GM12878 (cell line): ENCODE results near the gene NFKBIA. TPM values are rescaled to one million over a fixed set of nuclear protein-coding genes. Genes with fewer than 3 reads are reported as not detected.

Experiments
- ATAC-seq: fragments of 200-7000 bp; cut with Tn5 transposase; 3 replicates; pipeline ENCODE4 v1.9.1; 2020; ENCODE audit warnings: mild to moderate bottlenecking, moderate library complexity
- BruUV-seq: library from RNA; stranded (reverse); fragments of 400-500 nt; replicated peaks from 2 replicates; lab custom pipeline; 2021; lab: Mats Ljungman, UMichigan
- CTCF ChIA-PET: fragments of 300-600 bp; sonication (Branson Sonifier 250); formaldehyde crosslinking; extraction: SDS; loops from one replicate; lab custom pipeline; 2021; ENCODE audit warnings: inconsistent platforms; lab: Yijun Ruan, JAX
- POLR2A ChIA-PET: fragments of 350-600 bp; formaldehyde crosslinking; extraction: SDS; loops from one replicate; lab custom pipeline; 2021; ENCODE audit warnings: inconsistent platforms; lab: Charles Lee
- RAD21 ChIA-PET: fragments of 300-600 bp; sonication (Branson Sonifier 250); formaldehyde crosslinking; loops from one replicate; lab custom pipeline; 2023; ENCODE audit warnings: antibody characterized with exemption; ENCODE audit not compliant: unreplicated experiment; lab: Charles Lee
- SMC1A ChIA-PET: fragments of 300-600 bp; sonication (Branson Sonifier 250); formaldehyde crosslinking; loops from one replicate; lab custom pipeline; 2023; ENCODE audit not compliant: unreplicated experiment, uncharacterized antibody; lab: Charles Lee
- DNase-seq: peaks from one replicate; pipeline ENCODE4 v3.0.0-alpha.2; 2011; ENCODE audit warnings: low read depth, low spot score
- FAIRE-seq: peaks from 3 replicates; lab custom pipeline; 2011; peaks lifted over from hg19 to GRCh38; lab: Jason Lieb, UNC
- H2AFZ ChIP-seq: 2 replicates; pipeline ENCODE4 v1.6.0; 2011; ENCODE audit warnings: low read depth, low read length, control low read depth; ENCODE audit not compliant: control insufficient read depth
- H3K27ac ChIP-seq: 2 replicates; pipeline ENCODE4 v1.5.1; 2011; ENCODE audit warnings: control low read depth; ENCODE audit not compliant: control insufficient read depth, insufficient read depth
- H3K27me3 ChIP-seq, 2 experiments: replicated peaks in 1 of 2; 2 replicates each; pipeline versions ENCODE4 v1.6.0 to v1.6.1; 2011; ENCODE audit warnings: low read length in 1 of 2; ENCODE audit not compliant: control insufficient read depth in 2 of 2, insufficient read depth in 2 of 2
- H3K36me3 ChIP-seq, 2 experiments: 2 replicates each; pipeline ENCODE4 v1.5.1; 2011; ENCODE audit warnings: low read length in 1 of 2; ENCODE audit not compliant: control insufficient read depth in 2 of 2, insufficient read depth in 2 of 2
- H3K4me1 ChIP-seq: 2 replicates; pipeline ENCODE4 v1.6.1; 2011; ENCODE audit warnings: mild to moderate bottlenecking, low read length, moderate library complexity, mixed read lengths; ENCODE audit not compliant: control insufficient read depth, insufficient read depth
- H3K4me2 ChIP-seq: 2 replicates; pipeline ENCODE4 v1.6.0; 2011; ENCODE audit warnings: control low read depth; ENCODE audit not compliant: control insufficient read depth, insufficient read depth
- H3K4me3 ChIP-seq: fragments of 200-600 bp; sonication (generic); 2 replicates; pipeline ENCODE4 v1.5.1; 2016
- H3K79me2 ChIP-seq: 2 replicates; pipeline ENCODE4 v1.6.0; 2011; ENCODE audit warnings: low read length; ENCODE audit not compliant: control insufficient read depth, insufficient read depth
- H3K9ac ChIP-seq: 2 replicates; pipeline ENCODE4 v1.8.0; 2011; ENCODE audit warnings: low read length, control low read depth, mixed read lengths; ENCODE audit not compliant: control insufficient read depth, insufficient read depth
- H3K9me3 ChIP-seq: replicated peaks from 3 replicates; pipeline ENCODE4 v1.5.1; 2011; ENCODE audit warnings: mild to moderate bottlenecking, low read length; ENCODE audit not compliant: control insufficient read depth, insufficient read depth
- H4K20me1 ChIP-seq: 2 replicates; pipeline ENCODE4 v1.6.0; 2011; ENCODE audit not compliant: control insufficient read depth, insufficient read depth
- CUX1 ChIP-seq: IDR thresholded peaks from 2 replicates; pipeline ENCODE4 v1.6.1; 2012; ENCODE audit warnings: improper control_type of control experiment, low read depth, low read length; ENCODE audit not compliant: insufficient replicate concordance
- HSF1 ChIP-seq: fragments of 150-350 bp; IDR thresholded peaks from 2 replicates; pipeline ENCODE4 v1.6.1; 2014; ENCODE audit warnings: mild to moderate bottlenecking, low read depth, low read length
- IRF4 ChIP-seq: IDR thresholded peaks from 2 replicates; pipeline ENCODE4 v1.6.1; 2011; ENCODE audit warnings: low read depth, low read length
- MYC ChIP-seq: IDR thresholded peaks from 2 replicates; pipeline ENCODE4 v1.6.1; 2011; ENCODE audit warnings: mild to moderate bottlenecking, low read length, moderate library complexity, inconsistent platforms; ENCODE audit not compliant: insufficient read depth, insufficient replicate concordance, insufficient read length, severe bottlenecking
- PAX8 ChIP-seq: fragments of 450-650 bp; IDR thresholded peaks from 2 replicates; pipeline ENCODE4 v1.6.1; 2017; ENCODE audit warnings: mild to moderate bottlenecking, moderate library complexity
- POLR2AphosphoS2 ChIP-seq: IDR thresholded peaks from 2 replicates; pipeline ENCODE4 v1.6.1; 2011; ENCODE audit warnings: low read depth, mild to moderate bottlenecking, low read length, improper control_type of control experiment, moderate library complexity
- SREBF2 ChIP-seq: IDR thresholded peaks from 2 replicates; pipeline ENCODE4 v1.6.1; 2012; ENCODE audit warnings: mild to moderate bottlenecking, low read length
- WGBS: methylation state at CpG from one replicate; pipeline ENCODE4 v1.1.6; 2016; ENCODE audit warnings: low lambda C conversion rate; ENCODE audit not compliant: insufficient replicate concordance, insufficient coverage; ENCODE audit errors: missing lambda C conversion rate; 5-methylcytosine and 5-hydroxymethylcytosine counted together
- in situ Hi-C: fragments of 300-500 bp; cut with MboI; formaldehyde crosslinking; loops from 9 replicates; pipeline ENCODE4 v1.14.3; 2018; ENCODE audit warnings: mixed read lengths
- intact Hi-C: fragments of 100-400 bp; cut with micrococcal nuclease; formaldehyde crosslinking; loops from one replicate; pipeline ENCODE4 v1.14.2; 2022; ENCODE audit not compliant: unreplicated experiment
- polyA plus RNA-seq, 11 experiments: library from polyadenylated mRNA; depleted of rRNA in 4 of 11; unstranded in 6 of 11; stranded (reverse) in 5 of 11; fragments of >200 nt; fragmentation: Nextera tagmentation in 4 of 11; fragmentation: Illumina TruSeq in 1 of 11; extraction: Ambion mirVana in 4 of 11; extraction: Trizol in 1 of 11; gene quantifications; 1 replicate in 1 of 11; 2 replicates in 10 of 11; pipeline versions ENCODE4 v1.2.1 to v1.2.3, GENCODE V29; 2011 to 2016; ENCODE audit warnings: inconsistent platforms in 2 of 11, missing spikeins in 2 of 11, low read depth in 1 of 11
- total RNA-seq, 4 experiments: library from RNA; depleted of rRNA in 3 of 4; stranded (reverse); fragments of >200 nt in 3 of 4; fragmentation: Illumina TruSeq in 1 of 4; extraction: Trizol in 1 of 4; gene quantifications; 2 replicates each; pipeline versions ENCODE4 v1.2.1 to v1.2.3, GENCODE V29; 2013 to 2021

The NFKBIA gene
- total and polyA plus RNA-seq, 10 of the 15 experiments (the other 5 are each of a cell fraction or from before 2014, with no cell fraction given), result 123 to 419 (median 267) TPM

DNA sequence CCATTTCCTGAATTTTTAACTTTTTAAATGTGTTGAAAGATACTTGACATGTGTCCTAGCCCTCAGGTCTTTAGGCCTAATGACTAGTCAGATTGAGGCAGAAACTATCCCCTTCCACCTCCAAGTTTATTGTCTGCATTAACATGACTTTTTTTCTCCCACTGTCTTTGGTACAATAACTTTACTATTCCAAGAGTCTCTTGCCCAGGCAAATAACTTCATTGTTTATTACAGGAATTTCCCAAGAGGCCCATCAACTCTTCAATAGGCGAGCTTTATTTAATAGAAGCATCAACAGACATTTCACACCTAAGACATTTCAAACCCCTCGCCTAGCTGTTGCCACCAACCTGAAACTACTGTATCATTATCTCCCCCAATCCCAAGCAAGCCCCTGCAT lies 10.7 kb downstream of the NFKBIA start:
- H3K9ac ChIP-seq, result no peak overlapping the region
- no peaks in the 10 kb centered on the region for H3K9me3 ChIP-seq
- no peak for DNase-seq
- no peak overlapping the region for H3K27ac ChIP-seq
- no peaks in the 10 kb centered on the region for H4K20me1 ChIP-seq
- intact Hi-C loops, result no loop called here
- H3K27me3 ChIP-seq, result no peaks in the 10 kb centered on the region
- no peak overlapping the region for H2AFZ ChIP-seq
- no TSS peak for BruUV-seq
- 92% methylated on average over 2 of the region's 2 CpGs for WGBS
- ChIA-PET CTCF (interaction anchor here (0.8 to 2.7 kb wide), 2 partner anchors 12 to 130 kb away, joined by 3 to 7 read pairs; no protein-coding TSS in a partner anchor), RAD21 (interaction anchor here (1.2 kb wide), 1 partner anchor 110 kb away, joined by 3 read pairs; no protein-coding TSS in a partner anchor), SMC1A (interaction anchor here (1.3 to 2.0 kb wide), 3 partner anchors 9 to 28 kb away, joined by 3 to 7 read pairs (median 4); no protein-coding TSS in a partner anchor), POLR2A (interaction anchor here (0.5 to 0.6 kb wide), 2 partner anchors 8 to 27 kb away, joined by 3 to 5 read pairs; no protein-coding TSS in a partner anchor)
- H3K4me1 ChIP-seq, result no peaks in the 10 kb centered on the region
- FAIRE-seq, result no peak
- no peak for ATAC-seq
- H3K79me2 ChIP-seq, result no peaks in the 10 kb centered on the region
- H3K4me2 ChIP-seq, result no peak overlapping the region
- no peaks in the 10 kb centered on the region for H3K36me3 ChIP-seq
- in situ Hi-C loops, result no loop called here
- TF ChIP-seq IRF4 (no peak), HSF1 (no peak), PAX8 (no peak), POLR2AphosphoS2 (no peak), SREBF2 (no peak), CUX1 (no peak), MYC (no peak)
- H3K4me3 ChIP-seq, result no peak overlapping the region
